GM12892 (cell line): Measurements from ENCODE around the gene ADORA2B. TPM values are rescaled to one million over a fixed set of nuclear protein-coding genes. Genes with fewer than 3 reads are reported as not detected.
A peak's percentile ranks its signal among the peaks of the same experiment; 100 is the strongest.
"Not testable (repeated sequence)": the region's sequence is repeated elsewhere in the genome, so short reads cannot be mapped to it uniquely, and the experiment has no call there.

ENCODE experiments used
- DNase-seq: peaks from one replicate; pipeline ENCODE4 v3.0.0; 2011; ENCODE audit not compliant: insufficient read length
- FAIRE-seq: peaks from 2 replicates; lab custom pipeline; 2011; peaks lifted over from hg19 to GRCh38; lab: Jason Lieb, UNC
- POLR2A ChIP-seq: IDR thresholded peaks from 2 replicates; pipeline ENCODE4 v1.6.1; 2011; ENCODE audit warnings: low read depth, low read length, control low read depth
- POLR2AphosphoS5 ChIP-seq: IDR thresholded peaks from 2 replicates; pipeline ENCODE4 v1.6.1; 2011; ENCODE audit warnings: low read depth, low read length, control low read depth
- TAF1 ChIP-seq: IDR thresholded peaks from 2 replicates; pipeline ENCODE4 v1.6.1; 2011; ENCODE audit warnings: low read depth, mild to moderate bottlenecking, control low read depth, low read length, borderline replicate concordance
- polyA plus RNA-seq: library from polyadenylated mRNA; unstranded; fragments of >200 nt; gene quantifications from one replicate; pipeline ENCODE4 v1.2.1, GENCODE V29; 2012; ENCODE audit warnings: missing spikeins, inconsistent platforms; ENCODE audit not compliant: missing spikeins

ADORA2B gene
- not detected for polyA plus RNA-seq

GRCh38 chr17:15944759-15945526 lies at the start of gene ADORA2B:
Gene ADORA2B, plus strand, starts transcription at chr17:15945130. Its CDS starts 119 bp downstream, at chr17:15945249.
- DNase-seq (peak; percentile 62), FAIRE-seq (no peak)
- TF ChIP-seq POLR2A = no peak
- no peak for TF ChIP-seq TAF1
- no peak for TF ChIP-seq POLR2AphosphoS5

GRCh38 chr17:15896277-15896676 lies 48.7 kb upstream of the ADORA2B start:
- no peak for TF ChIP-seq POLR2A
- TF ChIP-seq TAF1 = no peak
- no peak for TF ChIP-seq POLR2AphosphoS5
- DNase-seq = no peak
- no peak for FAIRE-seq

- FAIRE-seq = no peak
- no peak for DNase-seq
- no peak for TF ChIP-seq POLR2A
- TF ChIP-seq POLR2AphosphoS5 = no peak
These were observed 48.1 kb upstream of the ADORA2B start for GRCh38 chr17:15896834-15897233.

GRCh38 chr17:15899596-15899995 lies 45.3 kb upstream of the ADORA2B start:
- DNase-seq, FAIRE-seq: not testable (repeated sequence)

- FAIRE-seq (peak; percentile 9), DNase-seq (no peak)
- TF ChIP-seq TAF1 (no peak), POLR2A (no peak), POLR2AphosphoS5 (no peak)
These were observed 44.1 kb upstream of the ADORA2B start for GRCh38 chr17:15900871-15901270.

- not testable (repeated sequence) for FAIRE-seq, DNase-seq
These were observed 39.7 kb upstream of the ADORA2B start for GRCh38 chr17:15905236-15905635.

- FAIRE-seq (no peak), DNase-seq (no peak)
- TF ChIP-seq TAF1 = no peak
- TF ChIP-seq POLR2AphosphoS5 = no peak
- no peak for TF ChIP-seq POLR2A
These were observed 37.6 kb upstream of the ADORA2B start for GRCh38 chr17:15907290-15907689.

GRCh38 chr17:15908378-15908777 lies 36.6 kb upstream of the ADORA2B start:
- DNase-seq = no peak
- FAIRE-seq = no peak
- no peak for TF ChIP-seq POLR2A
- no peak for TF ChIP-seq TAF1
- TF ChIP-seq POLR2AphosphoS5 = no peak

GRCh38 chr17:15909481-15909991 lies 35.4 kb upstream of the ADORA2B start:
- DNase-seq = no peak
- TF ChIP-seq TAF1 (no peak), POLR2A (no peak), POLR2AphosphoS5 (no peak)
- FAIRE-seq = no peak

- DNase-seq = no peak
- FAIRE-seq = no peak
- no peak for TF ChIP-seq POLR2A
- no peak for TF ChIP-seq POLR2AphosphoS5
- no peak for TF ChIP-seq TAF1
These were observed 34.1 kb upstream of the ADORA2B start for GRCh38 chr17:15910791-15911190.

- not testable (repeated sequence) for FAIRE-seq, DNase-seq
These were observed 33.2 kb upstream of the ADORA2B start for GRCh38 chr17:15911701-15912100.

- FAIRE-seq (no peak), DNase-seq (no peak)
- no peak for TF ChIP-seq TAF1
- TF ChIP-seq POLR2A = no peak
- TF ChIP-seq POLR2AphosphoS5 = no peak
These were observed 32.4 kb upstream of the ADORA2B start for GRCh38 chr17:15912416-15912955.

- TF ChIP-seq POLR2AphosphoS5 = no peak
- TF ChIP-seq POLR2A = no peak
- no peak for TF ChIP-seq TAF1
- FAIRE-seq (no peak), DNase-seq (no peak)
These were observed 31.1 kb upstream of the ADORA2B start for GRCh38 chr17:15913826-15914225.
